Measurements from ENCODE around the gene RFX4.

The RFX4 gene

GRCh38 chr12:106769546-106769945 lies 186.7 kb downstream of the RFX4 start:
- no peak for DNase-seq

GRCh38 chr12:106771425-106771824 lies 188.6 kb downstream of the RFX4 start:
- DNase-seq, result no peak

GRCh38 chr12:106773286-106774004 lies 190.6 kb downstream of the RFX4 start:
- DNase-seq, result no peak

GRCh38 chr12:106774005-106774807 lies 191.4 kb downstream of the RFX4 start, which contains the start of gene RIC8B:
RIC8B (plus strand) TSS chr12:106774682; CDS start chr12:106774746, 64 bp downstream.
- peak; percentile 98 for DNase-seq

- DNase-seq, result no peak
Measured at GRCh38 chr12:106774808-106775524, 192.2 kb downstream of the RFX4 start.

GRCh38 chr12:106776897-106777296 lies 194.1 kb downstream of the RFX4 start:
- no peak for DNase-seq

- no peak for DNase-seq
Measured at GRCh38 chr12:106780010-106780631, 197.3 kb downstream of the RFX4 start.

GRCh38 chr12:106782619-106783018 lies 199.8 kb downstream of the RFX4 start:
- DNase-seq, result no peak

- DNase-seq, result no peak
Measured at GRCh38 chr12:106783515-106783914, 200.7 kb downstream of the RFX4 start.

- DNase-seq, result no peak
Measured at GRCh38 chr12:106790020-106790419, 207.2 kb downstream of the RFX4 start.

GRCh38 chr12:106791531-106791930 lies 208.7 kb downstream of the RFX4 start:
- DNase-seq, result no peak

- no peak for DNase-seq
Measured at GRCh38 chr12:106794369-106794768, 211.6 kb downstream of the RFX4 start.

GRCh38 chr12:106801167-106801708 lies 218.4 kb downstream of the RFX4 start:
- DNase-seq, result no peak

GRCh38 chr12:106801830-106802533 lies 219.2 kb downstream of the RFX4 start:
- DNase-seq, result no peak

- DNase-seq, result no peak
Measured at GRCh38 chr12:106804668-106805067, 221.9 kb downstream of the RFX4 start.
